PC-3 (cell line): ENCODE results near the gene EGFL8.

Source experiments
- EZH2 ChIP-seq: fragments of 300-600 bp; sonication (generic); IDR thresholded peaks from one replicate; pipeline ENCODE4 v1.6.1; 2017; ENCODE audit warnings: antibody characterized with exemption, mild to moderate bottlenecking, low read length; ENCODE audit not compliant: unreplicated experiment
- EZH2phosphoT487 ChIP-seq: fragments of 300-600 bp; sonication (generic); IDR thresholded peaks from 2 replicates; pipeline ENCODE4 v1.6.1; 2018; ENCODE audit warnings: mild to moderate bottlenecking, antibody characterized with exemption, low read length, borderline replicate concordance
- TF ChIP-seq, protein P1 (sequence below): fragments of 300-600 bp; sonication (generic); conservative IDR thresholded peaks from 2 replicates; pipeline ENCODE4 v1.5.1; 2017; ENCODE audit warnings: antibody characterized with exemption, low read depth, mild to moderate bottlenecking, low read length

DNA sequence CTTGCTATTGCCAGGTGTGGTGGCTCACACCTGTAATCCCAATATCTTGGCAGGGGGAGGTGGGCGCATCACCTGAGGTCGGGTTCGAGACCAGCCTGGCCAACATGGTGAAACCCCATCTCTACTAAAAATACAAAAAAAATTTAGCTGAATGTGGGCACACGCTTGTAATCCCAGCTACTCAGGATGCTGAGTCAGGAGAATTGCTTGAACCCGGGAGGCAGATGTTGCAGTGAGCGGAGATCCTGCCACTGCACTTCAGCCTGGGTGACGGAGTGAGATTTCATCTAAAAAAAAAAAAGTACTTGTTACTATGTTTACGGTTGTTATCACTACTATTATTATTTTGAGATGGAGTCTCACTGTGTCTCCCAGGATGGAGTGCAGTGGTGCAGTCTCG is 7.5 kb upstream of the EGFL8 start:
- TF ChIP-seq EZH2 (no peak), EZH2phosphoT487 (no peak)
- TF ChIP-seq, protein P1, sequence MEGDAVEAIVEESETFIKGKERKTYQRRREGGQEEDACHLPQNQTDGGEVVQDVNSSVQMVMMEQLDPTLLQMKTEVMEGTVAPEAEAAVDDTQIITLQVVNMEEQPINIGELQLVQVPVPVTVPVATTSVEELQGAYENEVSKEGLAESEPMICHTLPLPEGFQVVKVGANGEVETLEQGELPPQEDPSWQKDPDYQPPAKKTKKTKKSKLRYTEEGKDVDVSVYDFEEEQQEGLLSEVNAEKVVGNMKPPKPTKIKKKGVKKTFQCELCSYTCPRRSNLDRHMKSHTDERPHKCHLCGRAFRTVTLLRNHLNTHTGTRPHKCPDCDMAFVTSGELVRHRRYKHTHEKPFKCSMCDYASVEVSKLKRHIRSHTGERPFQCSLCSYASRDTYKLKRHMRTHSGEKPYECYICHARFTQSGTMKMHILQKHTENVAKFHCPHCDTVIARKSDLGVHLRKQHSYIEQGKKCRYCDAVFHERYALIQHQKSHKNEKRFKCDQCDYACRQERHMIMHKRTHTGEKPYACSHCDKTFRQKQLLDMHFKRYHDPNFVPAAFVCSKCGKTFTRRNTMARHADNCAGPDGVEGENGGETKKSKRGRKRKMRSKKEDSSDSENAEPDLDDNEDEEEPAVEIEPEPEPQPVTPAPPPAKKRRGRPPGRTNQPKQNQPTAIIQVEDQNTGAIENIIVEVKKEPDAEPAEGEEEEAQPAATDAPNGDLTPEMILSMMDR, result no peak
